ENCODE results near the gene DRAP1.
A peak's percentile ranks its signal among the peaks of the same experiment; 100 is the strongest.

The DRAP1 gene

DNA sequence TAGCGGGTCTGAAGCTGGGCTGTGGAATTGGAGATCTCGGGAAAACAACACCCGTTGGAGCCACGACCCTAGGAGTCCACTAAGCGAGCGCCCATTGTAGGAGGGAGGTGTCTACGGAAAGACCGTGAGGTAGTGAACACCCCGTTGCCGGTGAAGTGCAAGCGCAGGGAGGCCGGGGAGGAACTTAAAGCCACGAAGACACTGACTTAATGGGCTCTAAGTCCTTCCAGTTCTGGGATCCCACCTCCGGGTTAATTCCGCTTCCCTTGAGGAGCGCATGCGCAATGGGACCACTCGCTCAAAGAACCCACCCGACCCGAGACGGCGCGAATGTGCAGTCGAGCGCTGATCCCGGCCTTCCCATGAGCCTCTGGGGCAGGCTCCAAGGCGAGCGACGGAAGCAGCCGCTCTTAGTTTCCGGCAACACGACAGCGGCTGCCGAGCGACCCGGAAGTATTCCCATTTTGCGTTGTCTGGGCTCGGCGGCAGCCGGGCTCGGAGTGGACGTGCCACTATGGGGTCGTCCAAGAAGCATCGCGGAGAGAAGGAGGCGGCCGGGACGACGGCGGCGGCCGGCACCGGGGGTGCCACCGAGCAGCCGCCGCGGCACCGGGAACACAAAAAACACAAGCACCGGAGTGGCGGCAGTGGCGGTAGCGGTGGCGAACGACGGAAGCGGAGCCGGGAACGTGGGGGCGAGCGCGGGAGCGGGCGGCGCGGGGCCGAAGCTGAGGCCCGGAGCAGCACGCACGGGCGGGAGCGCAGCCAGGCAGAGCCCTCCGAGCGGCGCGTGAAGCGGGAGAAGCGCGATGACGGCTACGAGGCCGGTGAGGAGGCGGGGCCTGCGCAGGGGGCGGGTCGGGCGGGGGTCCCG lies 42.3 kb downstream of the DRAP1 start, which contains the start of gene SART1:
Gene SART1, plus strand, starts transcription at position 468 of the 874 bp plus-strand sequence. Its CDS starts 47 bp downstream, at position 515.
- peak; percentile 87 to 88 for DNase-seq (ENCODE audit: low read depth in 2 of 2)

DNA sequence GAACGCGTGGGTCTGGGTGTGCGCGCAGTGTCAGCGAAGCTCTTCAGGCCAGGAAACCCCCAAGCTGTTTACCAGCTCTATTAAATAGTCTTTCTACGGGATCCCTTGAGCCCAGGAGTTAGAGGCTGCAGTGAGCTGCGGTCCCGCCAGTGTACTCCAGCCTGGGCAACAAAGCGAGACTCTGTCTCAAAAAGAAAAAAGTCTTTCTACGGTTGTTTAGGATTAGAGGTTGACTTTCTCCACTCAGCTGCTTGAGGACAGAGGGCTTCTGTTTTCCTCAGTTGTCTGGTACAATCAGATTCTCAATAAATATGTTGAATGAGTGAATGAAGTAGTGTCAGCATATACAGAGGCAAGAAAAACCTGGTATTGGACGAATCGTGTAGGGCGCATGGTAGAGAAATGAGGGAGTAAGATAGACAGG lies 42.9 kb downstream of the DRAP1 start:
- no peak for DNase-seq (ENCODE audit: low read depth in 2 of 2)

DNA sequence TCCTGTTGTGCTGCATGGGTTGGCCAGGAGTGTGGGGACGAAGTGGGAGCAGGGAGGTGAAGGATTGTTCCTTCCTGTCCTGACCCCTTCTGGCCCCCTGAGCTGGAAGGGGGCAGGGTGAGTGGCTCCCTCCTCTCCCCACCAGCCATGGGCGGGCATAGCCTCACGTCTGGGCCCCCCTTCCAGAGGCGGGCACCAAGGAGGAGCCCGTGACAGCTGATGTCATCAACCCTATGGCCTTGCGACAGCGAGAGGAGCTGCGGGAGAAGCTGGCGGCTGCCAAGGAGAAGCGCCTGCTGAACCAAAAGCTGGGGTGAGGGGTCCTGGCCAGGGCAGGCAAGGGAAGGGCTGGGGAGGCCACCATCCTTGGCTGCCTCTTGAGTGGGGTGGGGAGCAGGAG lies 45.7 kb downstream of the DRAP1 start:
- DNase-seq (ENCODE audit: low read depth in 2 of 2), result no peak

DNA sequence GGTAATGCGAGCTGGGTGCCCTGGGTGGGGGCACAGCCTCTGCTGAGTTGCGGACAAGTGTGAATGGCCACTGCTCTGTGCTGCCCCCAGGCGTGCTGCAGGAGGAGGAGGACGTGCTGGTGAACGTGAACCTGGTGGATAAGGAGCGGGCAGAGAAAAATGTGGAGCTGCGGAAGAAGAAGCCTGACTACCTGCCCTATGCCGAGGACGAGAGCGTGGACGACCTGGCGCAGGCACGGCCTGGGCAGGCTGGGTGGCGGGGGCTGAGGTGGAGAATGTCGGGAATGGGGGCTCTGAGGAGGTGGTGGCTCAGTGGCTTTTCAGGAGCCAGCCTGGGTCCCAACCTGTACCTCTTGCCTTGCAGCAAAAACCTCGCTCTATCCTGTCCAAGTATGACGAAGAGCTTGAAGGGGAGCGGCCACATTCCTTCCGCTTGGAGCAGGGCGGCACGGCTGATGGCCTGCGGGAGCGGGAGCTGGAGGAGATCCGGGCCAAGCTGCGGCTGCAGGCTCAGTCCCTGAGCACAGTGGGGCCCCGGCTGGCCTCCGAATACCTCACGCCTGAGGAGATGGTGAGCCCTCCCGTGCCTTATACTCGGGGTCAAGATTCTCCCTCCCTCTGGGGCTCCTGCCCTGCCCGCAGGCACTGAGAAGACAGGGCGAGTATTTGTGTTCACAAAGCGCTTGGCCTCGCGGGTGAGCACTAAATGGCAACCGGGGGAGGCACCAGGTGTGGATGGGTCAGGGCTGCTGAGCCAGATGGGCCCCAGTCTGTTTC lies 46.9 kb downstream of the DRAP1 start:
- no peak for DNase-seq (ENCODE audit: low read depth in 2 of 2)

DNA sequence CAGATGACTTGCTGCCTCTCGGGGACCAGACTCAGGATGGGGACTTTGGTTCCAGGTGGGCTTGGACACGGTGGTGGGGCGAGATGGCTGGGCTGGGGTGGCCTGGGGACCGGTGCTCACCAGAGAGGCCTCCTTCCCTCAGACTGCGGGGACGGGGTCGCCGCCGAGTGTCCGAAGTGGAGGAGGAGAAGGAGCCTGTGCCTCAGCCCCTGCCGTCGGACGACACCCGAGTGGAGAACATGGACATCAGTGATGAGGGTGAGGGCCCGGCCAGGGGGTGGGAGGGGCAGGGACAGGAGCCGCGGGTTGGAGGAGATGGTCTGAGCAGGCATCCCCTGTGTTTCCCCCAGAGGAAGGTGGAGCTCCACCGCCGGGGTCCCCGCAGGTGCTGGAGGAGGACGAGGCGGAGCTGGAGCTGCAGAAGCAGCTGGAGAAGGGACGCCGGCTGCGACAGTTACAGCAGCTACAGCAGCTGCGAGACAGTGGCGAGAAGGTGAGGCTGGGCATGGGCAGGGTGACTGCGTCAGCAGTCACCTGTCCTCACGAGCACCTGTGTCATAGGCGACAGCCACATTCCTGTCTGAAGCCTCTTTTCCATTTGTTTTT lies 48.2 kb downstream of the DRAP1 start:
- DNase-seq (ENCODE audit: low read depth in 2 of 2), result no peak

DNA sequence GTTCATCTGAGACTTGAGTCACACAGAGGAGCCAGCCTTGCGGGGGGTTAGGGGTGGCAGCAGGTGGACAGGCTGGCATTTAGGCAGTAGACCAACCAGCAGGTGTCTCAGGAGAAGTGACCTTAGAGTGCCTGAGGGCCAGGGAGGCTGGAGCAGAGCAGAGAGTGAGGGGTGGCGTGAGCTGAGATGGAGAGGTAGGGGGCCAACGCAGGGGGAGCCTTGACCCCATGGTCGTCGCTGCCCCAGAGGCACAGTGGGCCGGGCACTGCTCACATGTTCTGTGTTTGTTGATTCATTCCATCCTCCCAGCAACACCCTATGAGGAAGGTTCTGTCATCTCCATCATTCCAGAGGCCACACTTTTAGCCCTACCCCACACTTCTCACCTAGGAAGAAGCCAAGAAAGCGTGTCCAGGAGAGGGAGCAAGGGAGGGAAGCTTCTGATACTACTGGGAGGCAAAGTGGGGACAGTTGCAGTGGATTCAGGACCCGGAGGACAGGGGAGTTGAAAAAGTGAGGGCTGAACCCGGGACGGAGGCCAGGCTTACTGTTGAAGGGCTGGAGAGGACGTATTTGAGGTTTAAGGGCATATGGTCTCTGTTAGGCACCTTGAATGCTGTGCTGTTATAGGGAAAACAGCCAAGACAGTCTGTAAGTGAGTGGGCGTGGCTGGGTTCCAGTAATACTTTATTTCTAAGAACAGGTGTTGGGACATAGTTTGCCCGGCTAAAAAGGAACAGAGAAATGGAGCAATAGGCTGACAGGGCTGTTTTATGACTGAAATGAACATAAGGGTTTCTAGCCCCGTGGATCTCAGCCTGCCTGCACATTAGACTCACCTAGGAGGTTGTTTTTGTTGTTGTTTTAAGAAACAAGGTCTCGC lies 49.6 kb downstream of the DRAP1 start:
- DNase-seq (ENCODE audit: low read depth in 2 of 2), result no peak

All from stimulated activated CD8-positive, alpha-beta memory T cell treated with anti-CD3 and anti-CD28 coated beads, Interleukin-7, amount 100 ng/mL, for 1 hour (primary cell).